ENCODE data around the gene TLR9.
"Not testable (repeated sequence)": the region's sequence is repeated elsewhere in the genome, so short reads cannot be mapped to it uniquely, and the experiment has no call there.

The TLR9 gene

DNA sequence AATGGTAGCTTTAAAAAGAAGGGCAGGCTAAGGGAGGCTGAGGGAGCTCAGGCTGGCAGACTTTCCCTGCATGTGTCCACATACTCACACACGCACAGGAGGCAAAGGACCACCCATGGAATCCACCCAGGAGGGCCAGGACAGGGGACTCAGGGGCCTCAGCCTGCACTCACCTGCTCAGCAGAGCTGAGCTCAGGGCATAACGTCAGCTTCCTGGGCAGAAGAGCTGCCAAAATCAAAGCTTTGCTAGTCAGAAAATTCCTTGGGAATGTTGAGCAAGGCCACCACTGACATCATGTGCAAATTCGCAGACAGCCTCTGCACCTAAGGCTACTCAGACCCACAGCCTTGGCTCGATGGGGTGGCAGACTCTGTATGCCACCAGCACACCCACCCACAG lies 43.9 kb downstream of the TLR9 start:
- Histone ChIP-seq H3K9ac (ENCODE audit: low read length) (no peak overlapping the region), H3K36me3 (ENCODE audit: control insufficient read depth, insufficient read depth, low read length) (no peaks in the 10 kb centered on the region), H3K4me3 (ENCODE audit: low read length) (no peak overlapping the region), H3K27me3 (ENCODE audit: control insufficient read depth, insufficient read depth, low read length) (no peaks in the 10 kb centered on the region), H3K4me1 (ENCODE audit: control insufficient read depth, insufficient read depth, low read length) (peaks cover 16% of the 10 kb centered on the region), H3K9me3 (ENCODE audit: control insufficient read depth, low read length) (no peaks in the 10 kb centered on the region)

DNA sequence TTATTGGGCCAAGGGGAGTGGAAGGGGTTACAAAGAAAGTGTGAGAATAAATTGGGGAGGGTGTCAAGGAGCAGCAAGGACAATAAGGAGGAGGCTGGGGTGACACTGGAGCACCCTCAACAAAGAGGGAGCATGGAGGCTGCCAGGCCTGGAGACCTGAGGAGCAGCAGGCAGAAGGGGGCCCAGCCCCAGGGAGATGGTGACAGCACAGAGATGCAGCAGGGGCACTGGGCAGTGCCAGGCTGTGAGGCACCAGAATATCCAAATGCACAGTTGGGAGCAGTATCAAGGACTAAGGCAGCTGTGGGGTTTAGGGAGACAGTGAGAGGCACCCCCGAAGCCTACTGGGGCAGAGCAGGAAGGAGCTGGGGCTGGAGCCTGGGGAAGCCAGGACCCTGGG lies 46.9 kb downstream of the TLR9 start:
- Histone ChIP-seq H3K4me3 (ENCODE audit: low read length) (no peak overlapping the region), H3K36me3 (ENCODE audit: control insufficient read depth, insufficient read depth, low read length) (no peaks in the 10 kb centered on the region), H3K27me3 (ENCODE audit: control insufficient read depth, insufficient read depth, low read length) (no peaks in the 10 kb centered on the region), H3K4me1 (ENCODE audit: control insufficient read depth, insufficient read depth, low read length) (peaks cover 17% of the 10 kb centered on the region), H3K9ac (ENCODE audit: low read length) (no peak overlapping the region), H3K9me3 (ENCODE audit: control insufficient read depth, low read length) (no peaks in the 10 kb centered on the region)

DNA sequence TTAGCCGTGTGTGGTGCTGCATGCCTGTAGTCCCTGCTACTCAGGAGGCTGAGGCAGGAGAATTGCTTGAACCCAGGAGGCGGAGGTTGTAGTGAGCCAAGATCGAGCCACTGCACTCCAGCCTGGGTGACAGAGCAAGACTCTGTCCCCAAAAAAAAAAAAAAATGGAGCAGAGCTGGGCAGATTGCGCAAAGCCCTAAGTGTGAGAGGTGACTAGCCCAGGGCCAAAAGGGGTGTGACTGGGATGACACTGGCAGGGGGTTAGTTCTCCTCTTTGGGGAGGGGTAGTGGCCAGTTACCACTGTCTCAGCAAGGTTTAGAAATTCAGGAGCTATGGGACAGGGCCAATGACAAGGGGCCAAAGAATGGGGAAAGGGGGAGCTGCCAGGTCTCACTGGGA lies 47.3 kb downstream of the TLR9 start:
- H3K27me3 ChIP-seq (ENCODE audit: control insufficient read depth, insufficient read depth, low read length) = not testable (repeated sequence)

DNA sequence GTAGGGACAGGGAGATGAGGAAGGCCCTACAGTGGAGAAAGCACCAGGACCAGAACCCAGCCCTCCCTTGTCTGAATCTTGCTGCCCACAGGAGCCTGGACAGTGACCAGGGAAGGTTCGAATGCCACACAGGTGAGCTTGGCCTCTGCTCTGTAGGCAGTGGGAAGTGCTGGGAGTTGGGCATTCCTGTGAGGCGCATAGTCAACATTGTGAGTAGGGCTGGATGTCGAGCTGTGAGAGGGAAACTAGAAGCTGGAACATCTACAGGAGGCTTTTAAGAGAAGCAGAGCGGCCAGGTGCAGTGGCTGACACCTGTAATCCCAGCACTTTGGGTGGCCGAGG lies 47.8 kb downstream of the TLR9 start:
- no peak overlapping the region for H3K4me3 ChIP-seq (ENCODE audit: low read length)
- H3K9ac ChIP-seq (ENCODE audit: low read length) = no peak overlapping the region
- no peaks in the 10 kb centered on the region for H3K27me3 ChIP-seq (ENCODE audit: control insufficient read depth, insufficient read depth, low read length)

More for the DNA sequence above, 47.3 kb downstream of the TLR9 start:
- not testable (repeated sequence) for H3K36me3 ChIP-seq (ENCODE audit: control insufficient read depth, insufficient read depth, low read length); H3K4me3 ChIP-seq (ENCODE audit: low read length); H3K9ac ChIP-seq (ENCODE audit: low read length); H3K9me3 ChIP-seq (ENCODE audit: control insufficient read depth, low read length)
- H3K4me1 ChIP-seq (ENCODE audit: control insufficient read depth, insufficient read depth, low read length) = peaks cover 17% of the 10 kb centered on the region

DNA sequence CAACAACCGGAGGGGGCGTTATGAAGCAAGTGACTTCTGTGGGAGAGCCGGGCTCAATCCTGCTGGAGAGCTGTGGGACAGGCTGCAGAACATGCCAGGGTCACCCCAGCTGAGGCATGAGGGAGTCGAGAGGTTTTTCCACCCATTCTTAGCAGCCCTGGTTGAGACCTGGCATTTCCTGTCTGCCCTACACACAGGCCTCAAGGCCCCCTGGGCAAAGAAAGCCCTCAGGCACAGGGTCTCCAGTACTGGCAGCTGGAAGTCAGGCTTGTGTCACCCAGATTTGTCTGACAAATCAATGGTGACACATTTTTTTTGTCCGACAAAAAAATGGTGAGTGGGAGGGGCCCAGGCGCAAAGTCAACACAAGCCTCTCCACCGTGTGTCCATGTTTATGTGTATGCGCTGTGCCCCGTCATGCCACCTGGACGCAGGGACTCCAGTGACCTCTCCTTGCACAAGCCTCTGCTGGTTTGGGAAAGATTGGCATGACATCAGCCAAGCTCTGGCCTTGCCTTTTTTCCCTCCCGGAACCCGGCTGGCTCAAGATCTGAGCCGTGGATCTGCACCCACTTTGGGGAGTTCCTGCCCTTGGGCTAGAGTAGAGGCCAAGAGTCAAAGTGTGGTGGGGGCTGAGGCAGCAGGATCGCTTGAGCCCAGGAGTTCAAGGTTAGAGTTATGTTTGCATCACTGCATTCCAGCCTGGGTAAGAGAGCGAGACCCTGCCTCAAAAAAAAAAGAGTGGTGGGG lies 48.3 kb downstream of the TLR9 start:
- Histone ChIP-seq H3K9me3 (ENCODE audit: control insufficient read depth, low read length) (no peaks in the 10 kb centered on the region), H3K36me3 (ENCODE audit: control insufficient read depth, insufficient read depth, low read length) (no peaks in the 10 kb centered on the region), H3K4me3 (ENCODE audit: low read length) (no peak overlapping the region), H3K4me1 (ENCODE audit: control insufficient read depth, insufficient read depth, low read length) (peaks cover 17% of the 10 kb centered on the region), H3K9ac (ENCODE audit: low read length) (no peak overlapping the region), H3K27me3 (ENCODE audit: control insufficient read depth, insufficient read depth, low read length) (no peaks in the 10 kb centered on the region)

More for the DNA sequence above, 47.8 kb downstream of the TLR9 start:
- peaks cover 17% of the 10 kb centered on the region for H3K4me1 ChIP-seq (ENCODE audit: control insufficient read depth, insufficient read depth, low read length)
- H3K9me3 ChIP-seq (ENCODE audit: control insufficient read depth, low read length) = no peaks in the 10 kb centered on the region
- H3K36me3 ChIP-seq (ENCODE audit: control insufficient read depth, insufficient read depth, low read length) = no peaks in the 10 kb centered on the region

DNA sequence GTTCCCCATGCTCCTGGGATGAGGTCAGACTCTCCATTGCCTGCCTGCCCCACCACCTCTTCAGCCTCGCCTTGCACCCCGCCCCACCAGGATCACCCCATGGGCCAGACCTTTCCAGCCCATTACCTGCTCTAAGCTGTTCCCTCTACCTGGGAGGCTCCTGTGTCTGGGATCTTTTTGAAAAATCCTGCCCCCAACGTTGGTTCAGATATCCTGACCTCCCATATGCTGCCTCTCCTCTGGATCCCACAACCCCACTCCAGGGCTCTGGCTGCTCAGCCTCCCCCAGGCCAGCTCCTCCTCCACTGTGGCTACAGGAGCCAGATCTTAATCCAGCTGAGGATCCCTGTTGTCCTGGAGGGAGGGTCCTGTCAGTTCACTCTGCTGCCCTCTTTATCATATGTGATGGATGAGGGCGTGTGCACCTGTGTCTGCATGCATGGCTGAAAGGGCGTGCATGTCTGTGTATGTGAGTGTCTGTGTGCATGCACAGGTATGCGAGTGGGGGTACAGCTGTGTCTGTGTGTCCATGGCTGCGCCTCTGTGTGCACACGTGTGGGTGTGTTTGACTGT lies 49.2 kb downstream of the TLR9 start:
- H3K4me1 ChIP-seq (ENCODE audit: control insufficient read depth, insufficient read depth, low read length) = peaks cover 22% of the 10 kb centered on the region
- no peak overlapping the region for H3K9ac ChIP-seq (ENCODE audit: low read length)
- H3K9me3 ChIP-seq (ENCODE audit: control insufficient read depth, low read length) = no peaks in the 10 kb centered on the region
- H3K36me3 ChIP-seq (ENCODE audit: control insufficient read depth, insufficient read depth, low read length) = no peaks in the 10 kb centered on the region
- H3K4me3 ChIP-seq (ENCODE audit: low read length) = no peak overlapping the region
- no peaks in the 10 kb centered on the region for H3K27me3 ChIP-seq (ENCODE audit: control insufficient read depth, insufficient read depth, low read length)

DNA sequence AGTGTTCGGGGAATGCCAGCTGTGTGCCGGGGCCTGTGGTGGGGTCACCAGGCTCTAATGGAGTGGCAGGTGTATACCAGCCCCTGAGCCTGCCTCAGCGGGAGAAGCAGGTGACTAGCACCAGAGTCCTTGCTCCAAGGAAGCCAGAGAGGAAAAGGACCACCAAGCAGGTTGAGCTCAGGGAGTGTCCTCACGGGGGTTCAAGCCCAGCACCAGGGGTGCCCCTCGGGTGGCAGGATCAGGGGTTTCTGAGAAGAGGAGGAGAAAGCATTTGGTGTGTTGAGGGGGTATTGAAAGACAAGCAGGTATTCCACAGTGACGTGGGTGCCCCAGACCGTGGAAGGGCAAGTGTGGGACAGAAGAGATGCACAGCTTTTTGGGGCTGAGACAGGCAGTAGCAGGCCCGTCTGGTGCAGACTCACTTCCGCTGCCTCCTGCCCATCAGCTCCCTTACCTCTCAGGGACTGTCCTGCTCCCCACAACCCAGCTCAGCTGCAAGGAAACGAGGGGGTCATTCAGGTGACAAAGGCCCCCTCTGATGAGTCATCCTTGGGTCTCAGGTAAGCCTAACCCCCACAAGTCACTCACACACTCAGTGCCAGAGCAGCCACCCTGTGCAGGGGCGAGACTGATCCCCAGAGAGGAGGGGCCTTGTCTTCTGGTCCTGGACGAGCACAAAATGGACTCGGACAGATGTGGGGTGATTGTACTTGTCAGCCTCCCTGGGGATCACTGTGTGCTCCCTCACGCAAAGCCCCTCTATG lies 49.8 kb downstream of the TLR9 start:
- Histone ChIP-seq H3K9me3 (ENCODE audit: control insufficient read depth, low read length) (no peaks in the 10 kb centered on the region), H3K4me1 (ENCODE audit: control insufficient read depth, insufficient read depth, low read length) (peaks cover 22% of the 10 kb centered on the region), H3K4me3 (ENCODE audit: low read length) (no peak overlapping the region), H3K27me3 (ENCODE audit: control insufficient read depth, insufficient read depth, low read length) (no peaks in the 10 kb centered on the region), H3K9ac (ENCODE audit: low read length) (no peak overlapping the region), H3K36me3 (ENCODE audit: control insufficient read depth, insufficient read depth, low read length) (no peaks in the 10 kb centered on the region)

DNA sequence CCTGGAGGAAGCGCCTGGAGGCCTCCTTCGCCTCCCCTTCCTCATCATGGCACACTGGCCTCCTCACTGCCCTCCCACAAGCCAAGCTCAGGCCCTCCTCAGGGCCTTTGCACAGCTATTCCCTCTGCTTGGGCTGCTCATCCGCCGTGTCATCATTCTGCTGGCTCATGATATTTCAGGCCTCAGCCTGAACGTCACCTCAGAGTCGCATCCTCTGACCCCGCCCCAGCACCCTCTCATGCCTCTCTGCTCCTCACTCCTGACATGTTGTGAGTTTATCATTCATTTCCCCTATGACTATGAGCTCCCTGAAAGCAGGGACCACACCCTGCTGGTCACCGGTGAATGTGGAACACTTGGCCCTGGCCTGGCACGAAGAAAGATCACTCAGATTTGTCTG lies 50.5 kb downstream of the TLR9 start:
- Histone ChIP-seq H3K27me3 (ENCODE audit: control insufficient read depth, insufficient read depth, low read length) (no peaks in the 10 kb centered on the region), H3K36me3 (ENCODE audit: control insufficient read depth, insufficient read depth, low read length) (no peaks in the 10 kb centered on the region), H3K9me3 (ENCODE audit: control insufficient read depth, low read length) (no peaks in the 10 kb centered on the region), H3K4me1 (ENCODE audit: control insufficient read depth, insufficient read depth, low read length) (peaks cover 22% of the 10 kb centered on the region), H3K4me3 (ENCODE audit: low read length) (no peak overlapping the region), H3K9ac (ENCODE audit: low read length) (no peak overlapping the region)

DNA sequence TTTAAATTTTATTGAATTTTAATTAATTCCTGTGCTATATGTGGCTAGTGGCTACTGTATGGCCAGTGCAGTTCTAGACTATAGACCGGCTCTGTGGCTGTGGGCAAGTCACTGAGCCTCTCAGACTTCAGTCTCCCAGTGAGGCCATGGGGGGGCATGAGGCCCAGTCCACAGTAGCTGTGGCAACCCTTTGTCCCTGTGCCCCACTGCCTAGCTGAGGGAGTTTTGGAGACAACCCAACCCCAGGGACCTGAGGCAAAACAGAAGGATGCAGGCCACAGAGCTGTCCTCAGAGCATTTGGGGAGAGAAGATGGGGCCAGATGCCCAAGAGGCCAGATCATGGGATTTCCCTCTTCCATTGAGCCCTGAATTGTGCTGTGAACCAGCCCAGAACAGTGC lies 52.3 kb downstream of the TLR9 start:
- Histone ChIP-seq H3K27me3 (ENCODE audit: control insufficient read depth, insufficient read depth, low read length) (no peaks in the 10 kb centered on the region), H3K4me1 (ENCODE audit: control insufficient read depth, insufficient read depth, low read length) (peaks cover 22% of the 10 kb centered on the region), H3K9me3 (ENCODE audit: control insufficient read depth, low read length) (no peaks in the 10 kb centered on the region), H3K36me3 (ENCODE audit: control insufficient read depth, insufficient read depth, low read length) (no peaks in the 10 kb centered on the region), H3K9ac (ENCODE audit: low read length) (no peak overlapping the region), H3K4me3 (ENCODE audit: low read length) (no peak overlapping the region)

DNA sequence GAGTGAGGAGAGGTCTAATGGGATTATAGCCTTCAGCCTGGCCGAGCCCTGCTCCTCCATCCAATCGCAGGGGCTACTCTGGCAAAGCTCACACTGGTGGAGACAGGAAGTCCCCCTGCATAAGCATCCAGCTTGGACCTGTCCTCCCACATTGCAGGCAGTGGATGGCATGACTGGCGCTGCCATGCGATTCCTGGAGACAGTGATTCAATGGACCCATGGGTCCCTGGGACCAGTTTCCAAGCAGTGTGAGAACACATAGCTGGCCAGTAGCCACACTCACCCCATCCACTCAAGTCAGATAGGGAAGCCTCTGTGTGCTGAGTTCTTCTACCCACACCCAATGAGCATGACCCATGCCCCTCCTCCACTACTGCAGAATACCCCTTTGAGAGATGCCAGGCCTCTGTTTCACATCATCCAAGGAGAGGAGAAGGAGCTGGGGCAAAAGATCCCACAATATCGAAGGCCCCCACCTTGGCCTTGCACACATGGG lies 53.1 kb downstream of the TLR9 start:
- Histone ChIP-seq H3K9ac (ENCODE audit: low read length) (no peak overlapping the region), H3K4me1 (ENCODE audit: control insufficient read depth, insufficient read depth, low read length) (peaks cover 17% of the 10 kb centered on the region), H3K4me3 (ENCODE audit: low read length) (no peak overlapping the region), H3K27me3 (ENCODE audit: control insufficient read depth, insufficient read depth, low read length) (no peaks in the 10 kb centered on the region), H3K36me3 (ENCODE audit: control insufficient read depth, insufficient read depth, low read length) (no peaks in the 10 kb centered on the region), H3K9me3 (ENCODE audit: control insufficient read depth, low read length) (no peaks in the 10 kb centered on the region)

DNA sequence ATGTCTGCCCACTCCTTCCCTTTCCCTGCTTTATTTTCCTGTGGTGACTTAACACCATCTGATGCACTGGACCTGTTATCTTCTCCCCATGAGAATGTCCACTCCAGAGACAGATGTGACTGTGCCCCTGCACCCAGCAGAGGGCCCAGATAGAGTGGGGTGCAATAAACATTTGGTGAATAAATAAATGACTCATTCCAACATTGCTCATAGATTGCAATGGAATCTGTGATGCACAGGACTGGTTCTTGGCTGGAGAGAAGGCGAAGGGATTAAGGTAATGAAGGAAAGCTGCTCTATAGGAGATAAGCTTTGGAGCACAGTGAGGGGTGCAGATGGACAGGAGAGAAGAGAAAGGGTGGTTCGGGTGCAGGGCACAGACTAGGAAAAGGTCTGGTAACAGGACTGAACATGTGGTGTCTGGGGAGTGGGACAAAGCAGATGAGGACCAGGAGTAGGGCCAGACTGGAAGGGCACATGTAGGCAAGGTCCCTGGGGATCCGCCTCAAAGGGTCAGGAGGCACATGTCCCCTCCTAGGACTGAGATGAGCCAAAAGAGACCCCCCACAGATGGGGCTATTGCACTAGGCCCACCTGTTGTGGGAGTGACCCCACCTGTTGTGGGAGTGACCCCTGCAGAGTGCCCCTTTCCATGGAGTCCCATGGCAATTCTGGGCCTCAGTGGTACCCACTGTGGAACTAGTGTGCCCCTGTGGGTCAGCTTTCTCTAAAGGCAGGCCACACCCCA lies 53.8 kb downstream of the TLR9 start:
- Histone ChIP-seq H3K9ac (ENCODE audit: low read length) (no peak overlapping the region), H3K9me3 (ENCODE audit: control insufficient read depth, low read length) (no peaks in the 10 kb centered on the region), H3K27me3 (ENCODE audit: control insufficient read depth, insufficient read depth, low read length) (no peaks in the 10 kb centered on the region), H3K36me3 (ENCODE audit: control insufficient read depth, insufficient read depth, low read length) (no peaks in the 10 kb centered on the region), H3K4me1 (ENCODE audit: control insufficient read depth, insufficient read depth, low read length) (peaks cover 11% of the 10 kb centered on the region), H3K4me3 (ENCODE audit: low read length) (no peak overlapping the region)

All from mucosa of stomach (tissue), 1 donor.